Gastroesophageal sphincter (tissue), 3 donors: ENCODE results near the gene NKX1-2.

Experiments used
- POLR2A ChIP-seq, 2 donors: fragments of 450-650 bp; IDR thresholded peaks; one replicate each; pipeline ENCODE4 v1.6.1; 2017; ENCODE audit warnings: antibody characterized with exemption in 2 of 2, mild to moderate bottlenecking in 2 of 2, moderate library complexity in 1 of 2
- TF ChIP-seq, protein P1 (sequence below), 4 experiments: fragments of 200-600 bp in 2 of 4; fragments of 450-650 bp in 2 of 4; sonication (generic) in 1 of 4; IDR thresholded peaks; one replicate each; pipeline ENCODE4 v1.5.1; 2017 to 2019; ENCODE audit warnings: antibody characterized with exemption in 4 of 4, mild to moderate bottlenecking in 2 of 4, moderate library complexity in 2 of 4

- no peak for TF ChIP-seq POLR2A (IDR thresholded peaks at IDR 0.05)
- TF ChIP-seq, protein P1, sequence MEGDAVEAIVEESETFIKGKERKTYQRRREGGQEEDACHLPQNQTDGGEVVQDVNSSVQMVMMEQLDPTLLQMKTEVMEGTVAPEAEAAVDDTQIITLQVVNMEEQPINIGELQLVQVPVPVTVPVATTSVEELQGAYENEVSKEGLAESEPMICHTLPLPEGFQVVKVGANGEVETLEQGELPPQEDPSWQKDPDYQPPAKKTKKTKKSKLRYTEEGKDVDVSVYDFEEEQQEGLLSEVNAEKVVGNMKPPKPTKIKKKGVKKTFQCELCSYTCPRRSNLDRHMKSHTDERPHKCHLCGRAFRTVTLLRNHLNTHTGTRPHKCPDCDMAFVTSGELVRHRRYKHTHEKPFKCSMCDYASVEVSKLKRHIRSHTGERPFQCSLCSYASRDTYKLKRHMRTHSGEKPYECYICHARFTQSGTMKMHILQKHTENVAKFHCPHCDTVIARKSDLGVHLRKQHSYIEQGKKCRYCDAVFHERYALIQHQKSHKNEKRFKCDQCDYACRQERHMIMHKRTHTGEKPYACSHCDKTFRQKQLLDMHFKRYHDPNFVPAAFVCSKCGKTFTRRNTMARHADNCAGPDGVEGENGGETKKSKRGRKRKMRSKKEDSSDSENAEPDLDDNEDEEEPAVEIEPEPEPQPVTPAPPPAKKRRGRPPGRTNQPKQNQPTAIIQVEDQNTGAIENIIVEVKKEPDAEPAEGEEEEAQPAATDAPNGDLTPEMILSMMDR (IDR thresholded peaks at IDR 0.05) = no peak
Observed at GRCh38 chr10:124446830-124447750, 2.7 kb downstream of the NKX1-2 start.
